HG03175 (cell line): ENCODE results near the gene TEX54.

Experiments used
- ATAC-seq: cut with Tn5 transposase; IDR thresholded peaks from one replicate; pipeline ENCODE4 v1.9.1; 2021; ENCODE audit warnings: mild to moderate bottlenecking, moderate library complexity; ENCODE audit not compliant: unreplicated experiment

Gene TEX54

GRCh38 chr11:62789576-62789975, 43.1 kb downstream of the TEX54 start:
- no peak for ATAC-seq

GRCh38 chr11:62788991-62789390, 43.6 kb downstream of the TEX54 start:
- no peak for ATAC-seq

GRCh38 chr11:62787005-62787759, 45.5 kb downstream of the TEX54 start, which contains the start of gene TMEM179B:
TSS of gene TMEM179B (plus strand) at chr11:62787402. CDS start at chr11:62787432, 30 bp downstream.
- peak; percentile 64 for ATAC-seq

- peak; percentile 77 for ATAC-seq
These were observed 46.2 kb downstream of the TEX54 start for GRCh38 chr11:62786318-62787004.

- ATAC-seq: no peak
These were observed 49.9 kb downstream of the TEX54 start for GRCh38 chr11:62782753-62783152.
